Sciatic nerve (tissue), 2 donors: ENCODE results near the gene ORMDL3. TPM values are rescaled to one million over a fixed set of nuclear protein-coding genes. Genes with fewer than 3 reads are reported as not detected.
"Not testable (repeated sequence)": the region's sequence is repeated elsewhere in the genome, so short reads cannot be mapped to it uniquely, and the experiment has no call there.

Experiments
- ATAC-seq: fragments of 200-7000 bp; cut with Tn5 transposase; one replicate; pipeline ENCODE4 v1.9.1; 2020; ENCODE audit warnings: mild to moderate bottlenecking, moderate library complexity
- DNase-seq: peaks from one replicate; pipeline ENCODE4 v3.0.0-alpha.2; 2020; ENCODE audit warnings: low spot score
- intact Hi-C: fragments of 100-400 bp; cut with DNase I; formaldehyde crosslinking; loops from one replicate; pipeline ENCODE4 v1.14.2; 2022
- total RNA-seq: library from RNA; stranded (reverse); fragmentation: NEBNext Ultra II Directional; extraction: Animal tissue kit (Norgen Biotek cat#: 25700); gene quantifications from one replicate; pipeline ENCODE4 v1.2.1, GENCODE V29; 2021
- donor health status: DM: no; HTN: no; CAD: no.
- donor health status: DM: no; HTN: no; CAD: no.

The ORMDL3 gene
- total RNA-seq, 1 donor from 2014 or later, result 39.1 TPM

DNA sequence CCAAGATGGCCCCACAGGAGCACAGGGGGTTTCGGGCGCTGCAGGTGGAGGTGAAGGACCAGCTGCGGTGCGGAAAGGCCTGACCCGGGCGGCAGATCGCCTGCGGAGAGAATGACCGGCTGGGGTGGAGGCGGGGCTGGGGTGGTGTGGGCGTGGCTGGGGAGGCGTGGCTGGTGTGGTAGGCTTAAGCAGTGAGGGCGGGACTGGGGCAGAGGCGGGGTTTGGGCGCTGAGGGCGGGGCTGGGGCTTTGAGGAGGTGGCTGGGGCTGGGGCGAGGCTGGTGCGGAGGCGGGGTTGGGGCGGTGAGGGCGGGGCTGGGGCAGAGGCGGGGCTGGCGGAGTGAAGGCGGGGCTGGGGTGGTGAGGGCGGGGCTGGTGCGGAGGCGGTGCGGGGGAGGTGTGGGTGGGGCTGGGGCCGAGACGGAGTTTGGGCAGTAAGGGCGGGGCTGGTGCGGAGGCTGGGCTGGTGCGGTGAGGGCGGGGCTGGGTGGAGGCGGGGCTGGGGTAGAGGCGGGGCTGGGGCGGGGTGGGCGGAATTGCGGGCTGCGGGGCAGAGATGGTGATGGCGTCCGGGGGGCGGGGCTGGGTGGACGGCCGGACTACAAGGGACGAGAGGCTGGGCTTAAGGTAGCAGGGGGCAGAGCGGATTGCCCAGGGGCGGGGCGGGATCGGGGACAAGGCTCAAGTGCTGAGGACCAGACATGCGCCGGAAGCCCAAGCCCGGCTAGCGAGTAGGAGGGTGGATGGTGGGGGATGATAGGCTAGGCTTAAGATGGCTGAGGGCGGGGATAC, 25.5 kb upstream of the ORMDL3 start:
- intact Hi-C loops, result loop anchor here (2.0 kb wide), 1 partner anchor 28 kb away; the partner anchor contains the start of gene PSMD3
- peak; percentile 94 for ATAC-seq
- peak; percentile 99 for DNase-seq

GRCh38 chr17:39951924-39952679, 24.7 kb upstream of the ORMDL3 start:
- ATAC-seq, result no peak
- peak; percentile 69 for DNase-seq
- intact Hi-C loops, result loop anchor here (2.0 kb wide), 1 partner anchor 29 kb away; the partner anchor contains the start of gene PSMD3

GRCh38 chr17:39950871-39951348, 23.5 kb upstream of the ORMDL3 start:
- no peak for ATAC-seq
- intact Hi-C loops, result no loop called here
- no peak for DNase-seq

DNA sequence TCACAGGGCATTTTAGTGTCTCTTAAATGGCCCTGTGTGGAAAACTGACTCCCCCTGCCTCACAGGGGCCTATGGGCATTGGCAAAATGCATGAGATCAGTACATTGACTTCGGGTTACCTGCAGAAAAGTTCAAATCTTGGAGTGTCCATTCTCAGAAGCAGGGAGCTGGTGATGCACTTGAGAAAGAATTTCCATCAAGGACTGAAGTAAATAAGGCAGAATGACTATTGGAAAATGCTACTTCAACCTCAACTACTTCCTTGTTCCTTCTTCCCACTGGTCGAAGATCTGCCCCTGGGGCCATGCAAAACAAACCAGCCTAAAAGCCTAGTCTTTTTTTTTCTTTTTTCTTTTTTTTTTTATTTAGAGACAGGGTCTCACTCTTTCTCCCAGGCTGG, 21.6 kb upstream of the ORMDL3 start:
- ATAC-seq (no peak), DNase-seq (no peak)
- intact Hi-C loops, result no loop called here

DNA sequence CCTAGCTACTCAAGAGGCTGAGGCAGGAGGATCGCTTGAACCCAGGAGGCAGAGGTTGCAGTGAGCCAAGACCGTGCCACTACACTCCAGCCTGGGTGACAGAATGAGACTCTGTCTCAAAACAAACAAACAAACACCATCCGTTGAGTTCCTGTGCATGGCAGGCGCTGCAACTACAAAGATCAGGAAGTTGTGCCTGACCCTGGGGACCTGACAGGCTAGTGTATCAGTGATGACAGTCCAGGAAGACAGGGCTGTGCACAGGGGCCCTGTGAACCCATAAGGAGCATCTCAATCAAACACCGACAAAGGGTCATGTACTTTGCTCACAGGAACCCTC, 21.1 kb upstream of the ORMDL3 start:
- DNase-seq, intact Hi-C loops, ATAC-seq: not testable (repeated sequence)

DNA sequence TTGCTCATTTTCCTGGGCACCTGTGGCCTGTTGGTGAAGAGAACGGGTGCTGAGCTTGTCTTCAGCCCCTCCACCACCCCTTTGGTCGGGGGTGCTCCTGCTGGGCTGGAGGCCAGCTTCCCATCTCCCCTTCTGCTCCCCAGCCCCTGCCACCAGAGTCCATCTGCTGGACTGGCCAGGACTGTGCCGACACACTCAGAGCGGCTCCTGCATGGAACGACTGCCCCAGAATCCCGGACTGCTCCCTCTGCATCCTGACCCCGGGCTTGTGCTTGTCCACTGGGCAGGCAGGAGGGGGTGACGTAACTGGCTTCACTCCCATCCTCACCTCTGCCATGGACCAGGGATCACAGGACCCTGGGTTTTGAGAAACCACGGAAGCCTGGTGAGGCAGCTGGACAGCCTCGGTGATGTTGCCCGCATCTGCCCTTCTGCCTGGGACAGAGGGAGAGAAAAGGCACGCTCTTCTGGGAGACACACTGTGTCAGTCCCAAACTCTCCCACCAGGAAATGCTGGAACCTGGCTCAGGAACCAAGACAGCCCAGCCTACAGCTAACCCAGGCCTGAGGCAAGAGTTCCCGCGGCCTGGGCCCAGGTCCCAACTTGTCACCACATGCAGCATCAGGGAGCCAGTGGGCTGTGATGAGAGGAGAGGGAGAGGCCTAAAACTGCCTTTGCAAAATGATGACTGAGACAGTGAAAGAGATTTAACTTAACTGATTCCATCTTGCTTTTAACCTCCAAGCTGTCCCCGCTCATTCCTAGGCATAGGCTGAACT, 19.3 kb upstream of the ORMDL3 start:
- ATAC-seq, result no peak
- intact Hi-C loops, result no loop called here
- DNase-seq, result no peak

DNA sequence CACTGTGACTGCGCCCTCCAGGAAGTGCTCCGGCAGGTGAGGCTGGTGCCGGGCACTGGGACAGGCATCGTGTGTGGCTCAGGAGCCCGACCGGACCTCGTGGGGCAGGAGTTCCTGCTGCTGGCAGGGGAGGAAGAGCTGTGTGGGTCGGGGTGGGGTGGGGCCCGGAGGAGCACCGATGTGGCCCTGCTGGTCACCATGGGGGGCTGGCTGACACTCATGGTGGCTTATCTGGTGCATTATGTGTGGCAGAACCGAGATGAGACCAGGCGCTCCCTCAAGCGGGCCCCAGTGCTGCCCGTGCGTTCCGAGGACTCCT, 17.0 kb upstream of the ORMDL3 start:
- ATAC-seq, result no peak
- DNase-seq, result no peak
- intact Hi-C loops, result no loop called here

GRCh38 chr17:39943702-39944392, 16.4 kb upstream of the ORMDL3 start:
- DNase-seq (no peak), ATAC-seq (no peak)
- intact Hi-C loops, result no loop called here

DNA sequence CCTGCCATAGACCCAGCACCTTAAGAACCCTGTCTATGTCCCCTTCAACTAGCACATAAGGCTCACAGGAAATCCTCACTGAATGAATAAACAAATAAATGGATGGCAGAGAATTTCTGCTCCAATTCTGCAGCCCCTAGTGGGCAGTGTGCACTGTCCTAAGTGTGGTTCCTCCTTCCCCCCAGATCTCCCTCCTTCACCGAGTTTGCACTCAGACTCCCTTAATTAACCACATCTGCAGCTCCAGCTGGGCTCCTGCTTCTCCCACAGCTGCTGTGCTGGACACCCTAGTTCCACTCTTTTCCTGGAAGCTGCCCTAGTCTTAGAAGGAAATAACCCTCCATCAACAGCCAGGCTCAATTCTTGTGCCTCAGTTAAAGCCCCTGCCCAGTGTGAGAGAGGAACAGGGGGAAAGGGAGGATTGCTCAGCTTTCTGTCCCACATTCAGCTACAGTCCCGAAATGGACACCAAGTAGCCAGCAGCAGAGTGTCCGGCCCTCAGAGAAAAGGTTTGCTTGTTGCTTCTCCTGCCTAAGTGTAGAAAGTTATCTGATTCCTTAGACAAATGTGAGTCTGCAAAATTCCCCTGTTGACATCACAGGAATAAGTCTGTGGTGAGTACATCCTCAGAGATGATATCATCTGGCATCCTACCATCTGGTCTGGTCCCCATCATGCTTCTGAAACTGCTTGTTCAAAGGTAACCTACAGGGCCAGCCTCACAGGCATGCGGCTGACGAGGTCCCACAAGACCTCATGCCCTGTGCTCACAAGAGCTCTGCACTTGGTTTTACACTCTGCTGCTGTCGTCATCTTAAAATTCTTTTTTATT, 12.4 kb upstream of the ORMDL3 start:
- ATAC-seq (peak; percentile 91), DNase-seq (no peak)
- intact Hi-C loops, result no loop called here

GRCh38 chr17:39939106-39939505, 11.7 kb upstream of the ORMDL3 start:
- DNase-seq, result no peak
- ATAC-seq, result no peak
- intact Hi-C loops, result no loop called here

GRCh38 chr17:39938140-39938869, 10.9 kb upstream of the ORMDL3 start:
- intact Hi-C loops, result no loop called here
- DNase-seq (no peak), ATAC-seq (no peak)

- no peak for ATAC-seq
- intact Hi-C loops, result no loop called here
- no peak for DNase-seq
These were observed 10.0 kb upstream of the ORMDL3 start for GRCh38 chr17:39937447-39937846.

DNA sequence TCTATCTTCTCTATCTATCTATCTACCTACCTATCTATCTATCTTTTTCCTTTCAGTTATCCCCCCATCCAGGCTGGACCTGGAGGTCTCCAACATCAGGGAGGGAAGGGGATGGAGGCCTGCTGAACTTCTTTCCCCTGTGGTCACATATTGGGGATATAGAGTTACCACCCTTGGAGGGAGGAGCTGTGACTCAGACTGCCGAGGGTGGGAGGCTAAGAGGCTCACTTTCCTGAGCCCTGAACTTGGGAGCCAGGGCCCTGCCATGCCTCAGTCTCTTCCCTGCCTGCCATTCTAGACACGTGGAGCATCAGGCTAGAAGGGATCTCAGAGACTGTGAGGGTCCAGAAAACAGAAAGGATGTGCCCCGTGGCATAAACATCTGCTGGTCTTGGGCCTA, 8.5 kb upstream of the ORMDL3 start:
- no peak for ATAC-seq
- intact Hi-C loops, result no loop called here
- no peak for DNase-seq

- ATAC-seq, result no peak
These were observed 6.9 kb upstream of the ORMDL3 start for GRCh38 chr17:39934324-39934723.

DNA sequence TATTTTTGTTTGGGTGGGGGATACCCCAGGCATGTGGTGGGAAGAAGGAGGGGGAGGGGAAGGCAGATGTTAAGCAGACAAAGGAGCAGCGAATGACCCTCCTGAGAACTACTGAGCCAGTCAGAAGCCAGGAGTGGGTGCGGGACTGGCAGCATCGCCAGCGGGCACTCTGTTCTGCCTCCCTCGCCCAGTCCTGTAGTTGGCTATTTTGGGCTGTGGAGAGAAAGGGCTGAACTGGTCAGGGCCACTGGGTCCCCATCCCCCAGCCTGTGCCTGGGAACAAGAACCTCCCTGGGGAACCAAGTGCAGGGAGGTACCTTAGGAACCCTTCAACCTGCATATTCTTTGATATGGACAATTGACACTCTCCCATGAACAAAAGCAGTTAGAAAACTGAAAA, 6.5 kb upstream of the ORMDL3 start:
- intact Hi-C loops, result no loop called here
- DNase-seq (no peak), ATAC-seq (no peak)

More at GRCh38 chr17:39934324-39934723, 6.9 kb upstream of the ORMDL3 start:
- no peak for DNase-seq
- intact Hi-C loops, result no loop called here

DNA sequence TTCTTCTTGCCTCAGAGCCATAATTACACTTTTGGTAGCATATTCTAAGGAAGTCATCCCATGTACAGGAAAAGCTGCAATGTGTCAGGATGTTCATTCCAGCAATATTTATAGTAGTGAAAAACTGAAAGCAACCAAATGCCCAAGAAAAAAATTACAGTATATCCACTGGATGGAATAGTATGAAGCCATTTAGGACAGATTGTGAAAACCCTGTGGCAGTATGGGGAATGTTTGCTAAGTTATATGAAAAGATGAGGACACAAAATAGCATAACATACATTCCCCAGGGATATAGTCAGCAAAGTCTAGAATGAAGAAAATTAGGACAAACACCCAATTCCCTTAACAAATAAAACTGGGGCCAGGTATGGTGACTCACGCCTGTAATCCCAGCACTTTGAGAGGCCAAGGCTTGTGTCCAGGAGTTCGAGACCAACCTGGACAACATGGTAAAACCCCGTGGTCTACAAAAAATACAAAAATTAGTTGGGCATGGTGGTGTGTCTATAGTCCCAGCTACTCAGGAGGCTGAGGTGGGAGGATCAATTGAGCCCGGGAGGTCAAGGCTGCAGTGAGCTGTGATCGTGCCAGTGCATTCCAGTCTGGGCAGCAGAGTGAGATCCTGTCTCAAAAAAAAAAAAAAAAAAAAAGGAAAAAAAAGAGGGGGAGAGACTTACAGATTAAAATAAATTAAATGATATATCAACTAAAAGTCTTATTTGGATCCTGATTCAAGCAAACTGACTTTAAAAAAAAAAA, 2.4 kb upstream of the ORMDL3 start:
- intact Hi-C loops, result no loop called here
- DNase-seq, result no peak
- ATAC-seq, result no peak
